WI38 (cell line): ENCODE measurements around the gene IFITM10.
"Not testable (repeated sequence)": the region's sequence is repeated elsewhere in the genome, so short reads cannot be mapped to it uniquely, and the experiment has no call there.

Experiments
- H3K4me3 ChIP-seq: 2 replicates; pipeline ENCODE4 v1.5.1; 2011; ENCODE audit warnings: low read depth, mild to moderate bottlenecking, control low read depth, low read length
- TF ChIP-seq, protein P1 (sequence below): IDR thresholded peaks from 2 replicates; pipeline ENCODE4 v1.5.1; 2012; ENCODE audit warnings: low read depth, mild to moderate bottlenecking, control low read depth, low read length

The IFITM10 gene

DNA sequence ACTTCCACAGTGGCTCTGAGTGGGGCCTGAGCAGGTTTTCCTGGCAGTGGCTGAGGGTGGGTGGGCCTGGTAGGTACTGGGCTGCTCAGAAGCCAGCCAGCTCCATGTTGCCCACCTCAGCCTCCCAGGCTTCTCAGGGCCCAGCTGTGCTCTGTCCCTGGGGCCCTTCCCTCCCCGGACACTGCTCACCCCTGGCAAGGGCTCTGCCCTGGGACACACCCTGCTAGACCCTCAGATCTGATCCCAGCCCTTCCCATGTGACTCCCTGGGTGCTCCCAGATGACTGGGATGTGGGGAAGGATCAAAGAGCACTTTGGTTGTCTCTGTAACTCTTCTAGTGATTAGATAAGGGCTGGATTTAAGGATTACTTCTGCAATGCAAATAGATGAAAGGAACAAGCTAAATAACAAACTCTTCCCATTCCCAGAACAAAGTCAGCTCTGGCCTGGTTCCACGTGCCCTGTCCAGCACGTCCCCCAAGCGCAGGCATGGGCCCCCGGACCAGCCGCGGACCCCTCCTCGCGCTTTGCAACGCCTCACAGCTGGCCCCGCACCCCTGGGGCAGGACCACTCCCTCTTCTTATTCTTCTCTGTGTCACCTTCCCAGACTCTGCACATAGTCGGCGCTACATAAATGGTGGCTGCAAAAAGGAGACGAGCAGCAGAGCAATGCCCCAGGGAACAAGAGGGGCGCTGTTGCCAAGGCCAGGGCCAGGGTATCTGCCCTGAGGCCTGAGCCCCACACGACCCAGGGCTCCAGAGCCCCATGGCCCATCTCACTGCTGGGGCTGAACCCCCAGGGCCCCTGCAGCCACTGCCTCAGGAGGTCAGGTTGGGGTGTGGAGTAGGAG lies 59.1 kb downstream of the IFITM10 start:
- no peak overlapping the region for H3K4me3 ChIP-seq
- TF ChIP-seq, protein P1, sequence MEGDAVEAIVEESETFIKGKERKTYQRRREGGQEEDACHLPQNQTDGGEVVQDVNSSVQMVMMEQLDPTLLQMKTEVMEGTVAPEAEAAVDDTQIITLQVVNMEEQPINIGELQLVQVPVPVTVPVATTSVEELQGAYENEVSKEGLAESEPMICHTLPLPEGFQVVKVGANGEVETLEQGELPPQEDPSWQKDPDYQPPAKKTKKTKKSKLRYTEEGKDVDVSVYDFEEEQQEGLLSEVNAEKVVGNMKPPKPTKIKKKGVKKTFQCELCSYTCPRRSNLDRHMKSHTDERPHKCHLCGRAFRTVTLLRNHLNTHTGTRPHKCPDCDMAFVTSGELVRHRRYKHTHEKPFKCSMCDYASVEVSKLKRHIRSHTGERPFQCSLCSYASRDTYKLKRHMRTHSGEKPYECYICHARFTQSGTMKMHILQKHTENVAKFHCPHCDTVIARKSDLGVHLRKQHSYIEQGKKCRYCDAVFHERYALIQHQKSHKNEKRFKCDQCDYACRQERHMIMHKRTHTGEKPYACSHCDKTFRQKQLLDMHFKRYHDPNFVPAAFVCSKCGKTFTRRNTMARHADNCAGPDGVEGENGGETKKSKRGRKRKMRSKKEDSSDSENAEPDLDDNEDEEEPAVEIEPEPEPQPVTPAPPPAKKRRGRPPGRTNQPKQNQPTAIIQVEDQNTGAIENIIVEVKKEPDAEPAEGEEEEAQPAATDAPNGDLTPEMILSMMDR: no peak

DNA sequence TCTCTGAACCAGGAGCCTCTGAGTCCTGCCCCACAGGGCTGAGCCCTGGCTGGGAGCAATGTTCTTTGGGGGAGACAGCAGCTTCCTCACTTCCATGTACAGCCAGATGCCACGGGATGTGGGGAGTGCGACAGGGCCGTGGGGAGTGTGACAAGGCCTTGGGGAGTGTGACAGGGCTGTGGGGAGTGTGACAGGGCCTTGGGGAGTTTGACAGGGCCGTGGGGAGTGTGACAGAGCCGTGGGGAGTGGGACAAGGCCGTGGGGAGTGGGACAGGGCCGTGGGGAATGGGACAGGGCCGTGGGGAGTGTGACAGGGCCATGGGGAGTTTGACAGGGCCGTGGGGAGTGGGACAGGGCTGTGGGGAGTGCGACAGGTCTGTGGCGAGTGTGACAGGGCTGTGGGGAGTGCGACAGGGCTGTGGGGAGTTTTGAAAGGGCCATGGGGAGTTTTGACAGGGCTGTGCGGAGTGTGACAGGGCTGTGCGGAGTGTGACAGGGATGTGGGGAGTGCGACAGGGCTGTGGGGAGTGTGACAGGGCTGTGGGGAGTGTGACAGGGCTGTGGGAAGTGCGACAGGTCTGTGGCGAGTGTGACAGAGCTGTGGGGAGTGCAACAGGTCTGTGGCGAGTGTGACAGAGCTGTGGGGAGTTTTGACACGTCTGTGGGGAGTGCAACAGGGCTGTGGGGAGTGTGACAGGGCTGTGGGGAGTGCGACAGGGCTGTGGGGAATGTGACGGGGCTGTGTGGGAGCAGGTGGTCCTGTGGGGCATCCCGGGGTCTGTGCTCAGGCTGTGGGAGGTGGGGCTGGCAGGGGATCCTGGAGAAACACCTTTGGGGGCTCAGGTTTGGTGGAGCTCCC lies 60.0 kb downstream of the IFITM10 start:
- no peak overlapping the region for H3K4me3 ChIP-seq
- TF ChIP-seq, protein P1: no peak

- H3K4me3 ChIP-seq: not testable (repeated sequence)
Measured at GRCh38 chr11:1689250-1690166, 60.9 kb downstream of the IFITM10 start.

DNA sequence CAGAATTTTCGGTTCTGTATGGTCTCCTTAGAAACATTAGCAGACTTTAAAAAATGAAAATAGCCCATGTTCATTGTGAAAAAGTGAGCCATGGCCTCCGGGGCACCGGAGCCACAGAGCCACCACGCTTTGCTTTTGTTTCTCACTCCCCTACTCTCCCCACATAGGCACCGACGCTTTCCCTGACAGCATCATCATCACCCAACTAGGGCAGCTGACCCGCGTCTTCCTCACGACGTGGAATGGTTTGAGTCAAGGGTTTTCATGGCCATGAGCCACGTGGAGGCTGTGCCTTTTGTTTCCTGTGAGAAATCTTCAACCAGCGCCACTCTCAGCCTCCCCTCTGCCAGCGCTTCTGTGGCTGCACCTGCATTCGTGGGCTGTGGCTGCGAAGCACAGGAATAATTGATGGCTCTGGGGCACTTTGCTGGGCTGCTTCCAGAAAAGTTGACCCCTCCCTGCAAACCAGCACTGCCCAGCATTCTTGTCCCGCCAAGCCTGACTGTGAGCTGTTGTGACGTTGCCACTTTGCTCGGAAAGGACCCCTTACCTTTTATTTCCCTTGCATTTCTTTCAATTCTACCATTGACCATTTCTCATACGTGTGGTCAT lies 62.0 kb downstream of the IFITM10 start:
- H3K4me3 ChIP-seq: not testable (repeated sequence)

- not testable (repeated sequence) for H3K4me3 ChIP-seq
Measured at GRCh38 chr11:1686220-1686619, 64.2 kb downstream of the IFITM10 start.

DNA sequence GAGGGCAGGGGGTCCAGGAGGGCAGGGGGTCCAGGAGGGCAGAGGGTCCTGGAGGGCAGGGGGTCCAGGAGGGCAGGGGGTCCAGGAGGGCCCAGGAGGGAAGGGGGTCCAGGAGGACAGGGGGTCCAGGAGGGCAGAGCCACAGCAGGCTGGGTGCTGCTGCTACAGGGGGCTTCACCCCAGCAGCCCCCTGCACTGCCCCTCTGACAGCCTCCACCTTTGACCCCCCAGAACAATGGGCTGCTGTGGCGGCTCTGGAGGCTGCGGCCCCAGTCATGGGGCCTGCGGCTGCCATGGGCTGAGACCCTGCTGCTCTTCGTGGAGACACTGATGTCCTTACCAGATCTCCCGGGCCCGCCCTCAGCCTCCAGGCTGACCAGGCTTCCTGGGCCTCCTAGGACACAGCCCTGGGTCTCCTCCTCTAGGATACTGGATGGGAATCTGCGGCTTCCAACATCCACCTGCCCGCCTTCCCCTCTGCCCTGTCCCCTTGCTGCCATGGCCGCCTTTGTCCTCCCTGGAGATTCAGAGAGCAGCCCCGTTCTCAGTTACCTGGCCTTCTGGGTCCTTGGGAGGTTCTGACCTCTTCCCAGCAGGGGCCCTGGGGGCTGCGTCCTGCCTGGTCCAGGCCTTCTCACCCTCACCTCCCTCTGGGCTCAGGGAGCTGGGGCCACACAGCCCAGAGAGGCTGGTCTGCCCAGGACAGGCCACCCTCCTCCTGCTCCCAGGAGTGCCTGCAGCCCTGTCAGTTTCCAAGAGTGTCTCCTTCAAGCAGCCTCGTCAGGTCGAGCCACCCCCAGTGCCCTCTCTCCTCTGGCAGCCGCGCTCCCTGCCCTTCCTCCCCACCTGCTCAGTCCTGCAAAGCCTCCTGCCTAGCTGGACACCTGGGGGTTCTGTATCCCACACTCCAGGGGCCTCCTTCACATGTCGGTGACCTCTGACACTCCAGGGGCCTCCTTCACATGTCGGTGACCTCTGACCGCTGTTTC lies 65.2 kb downstream of the IFITM10 start:
- not testable (repeated sequence) for H3K4me3 ChIP-seq

- H3K4me3 ChIP-seq: not testable (repeated sequence)
Measured at GRCh38 chr11:1683904-1684572, 66.4 kb downstream of the IFITM10 start.

- H3K4me3 ChIP-seq: not testable (repeated sequence)
Measured at GRCh38 chr11:1683216-1683615, 67.2 kb downstream of the IFITM10 start.
